Colon (tissue), 2 donors: ENCODE data around the gene HLA-DMA.
A peak's percentile ranks its signal among the peaks of the same experiment; 100 is the strongest.

Source experiments
- FAIRE-seq: peaks from 2 replicates; lab custom pipeline; 2012; peaks lifted over from hg19 to GRCh38; lab: Jason Lieb, UNC
- donor health status: control.
- donor health status: control.

The HLA-DMA gene

GRCh38 chr6:32974541-32975308 is 21.8 kb upstream of the HLA-DMA start:
- FAIRE-seq, result no peak

- no peak for FAIRE-seq
These were observed 21.1 kb upstream of the HLA-DMA start for GRCh38 chr6:32974016-32974333.

- FAIRE-seq, result no peak
These were observed 20.5 kb upstream of the HLA-DMA start for GRCh38 chr6:32973144-32974015.

GRCh38 chr6:32972353-32973143 is 19.7 kb upstream of the HLA-DMA start:
- no peak for FAIRE-seq

GRCh38 chr6:32971581-32972352 is 18.9 kb upstream of the HLA-DMA start:
- FAIRE-seq, result peak; percentile 77

GRCh38 chr6:32971242-32971580 is 18.3 kb upstream of the HLA-DMA start:
- FAIRE-seq, result no peak

GRCh38 chr6:32970413-32971241 is 17.7 kb upstream of the HLA-DMA start:
- FAIRE-seq, result no peak

- FAIRE-seq, result no peak
These were observed 17.0 kb upstream of the HLA-DMA start for GRCh38 chr6:32969685-32970412.

GRCh38 chr6:32968867-32969684 is 16.2 kb upstream of the HLA-DMA start:
- FAIRE-seq, result no peak

- FAIRE-seq, result no peak
These were observed 15.4 kb upstream of the HLA-DMA start, which contains the start of gene BRD2 for GRCh38 chr6:32968093-32968866. Gene BRD2, plus strand, starts transcription at chr6:32968594. Its CDS starts 4,305 bp downstream, at chr6:32972899.

GRCh38 chr6:32967151-32968091 is 14.5 kb upstream of the HLA-DMA start:
- FAIRE-seq, result no peak

- no peak for FAIRE-seq
These were observed 11.9 kb upstream of the HLA-DMA start for GRCh38 chr6:32964776-32965175.

- FAIRE-seq, result no peak
These were observed 11.0 kb upstream of the HLA-DMA start for GRCh38 chr6:32963866-32964265.

- no peak for FAIRE-seq
These were observed 9.4 kb upstream of the HLA-DMA start for GRCh38 chr6:32962213-32962826.

- no peak for FAIRE-seq
These were observed 7.7 kb upstream of the HLA-DMA start for GRCh38 chr6:32960563-32960962.

GRCh38 chr6:32956176-32956575 is 3.3 kb upstream of the HLA-DMA start:
- no peak for FAIRE-seq
